Memory B cell (primary cell): ENCODE data around the gene DYNC2I2.

Experiments used
- ATAC-seq: fragments of 150-1000 bp; cut with Tn5 transposase; 2 replicates; pipeline ENCODE4 v1.10.0; 2021; ENCODE audit warnings: low read depth, mild to moderate bottlenecking, moderate library complexity
- DNase-seq, 2 donors: peaks; one replicate each; pipeline ENCODE4 v3.0.0; 2022; ENCODE audit warnings: low spot score in 2 of 2
- H3K27ac Mint-ChIP-seq: one replicate; pipeline ENCODE4 v1.8.0; 2022; ENCODE audit warnings: mild to moderate bottlenecking, moderate library complexity, mixed read lengths
- H3K27me3 Mint-ChIP-seq: one replicate; pipeline ENCODE4 v1.8.0; 2022; ENCODE audit warnings: mixed read lengths
- H3K36me3 Mint-ChIP-seq: one replicate; pipeline ENCODE4 v1.8.0; 2022; ENCODE audit warnings: mild to moderate bottlenecking, mixed read lengths
- H3K4me1 Mint-ChIP-seq: one replicate; pipeline ENCODE4 v1.8.0; 2022; ENCODE audit warnings: mixed read lengths
- H3K4me3 Mint-ChIP-seq: one replicate; pipeline ENCODE4 v1.8.0; 2022; ENCODE audit warnings: mild to moderate bottlenecking, moderate library complexity, mixed read lengths
- H3K9me3 Mint-ChIP-seq: one replicate; pipeline ENCODE4 v1.8.0; 2022; ENCODE audit warnings: mixed read lengths

Gene DYNC2I2

DNA sequence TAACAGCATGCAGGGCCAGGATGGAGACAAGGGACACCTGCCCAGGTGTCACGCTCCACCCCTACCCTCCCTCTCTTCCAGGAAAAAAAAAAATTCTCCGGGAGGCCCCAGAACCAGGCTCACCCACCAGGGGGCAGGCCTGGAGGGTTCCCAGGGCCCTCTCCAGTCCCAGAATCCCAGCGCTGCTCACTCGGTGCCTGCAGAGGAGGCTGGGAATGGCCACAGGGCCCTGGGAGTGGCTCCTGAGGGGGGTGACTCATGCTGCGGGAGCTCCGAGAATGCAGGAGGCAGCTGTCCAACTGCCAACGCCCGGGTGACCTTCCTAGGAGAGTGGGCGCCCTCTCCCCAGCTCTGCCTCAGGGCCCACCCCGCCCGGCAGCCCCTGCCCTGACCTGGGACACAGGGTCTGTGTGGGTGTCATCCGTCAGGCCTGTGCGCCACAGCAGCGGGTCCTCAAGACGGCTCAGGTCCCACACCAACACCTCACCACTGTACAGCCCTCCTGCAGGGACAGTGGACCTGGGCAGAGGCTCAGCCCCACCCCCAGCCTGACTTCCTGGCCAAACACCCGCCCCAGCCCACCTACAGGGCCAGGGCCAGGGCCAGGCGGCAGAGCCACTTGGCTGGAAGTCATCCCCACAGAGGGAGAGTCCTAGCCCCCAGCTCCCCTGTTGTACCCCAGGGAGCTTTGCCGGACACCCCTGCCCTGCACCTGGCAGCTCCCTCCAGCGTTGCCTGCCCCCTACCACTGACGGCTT is 21.2 kb downstream of the DYNC2I2 start:
- no peak overlapping the region for H3K4me3 Mint-ChIP-seq
- peaks cover 17% of the 10 kb centered on the region for H3K36me3 Mint-ChIP-seq
- no peak for ATAC-seq

DNA sequence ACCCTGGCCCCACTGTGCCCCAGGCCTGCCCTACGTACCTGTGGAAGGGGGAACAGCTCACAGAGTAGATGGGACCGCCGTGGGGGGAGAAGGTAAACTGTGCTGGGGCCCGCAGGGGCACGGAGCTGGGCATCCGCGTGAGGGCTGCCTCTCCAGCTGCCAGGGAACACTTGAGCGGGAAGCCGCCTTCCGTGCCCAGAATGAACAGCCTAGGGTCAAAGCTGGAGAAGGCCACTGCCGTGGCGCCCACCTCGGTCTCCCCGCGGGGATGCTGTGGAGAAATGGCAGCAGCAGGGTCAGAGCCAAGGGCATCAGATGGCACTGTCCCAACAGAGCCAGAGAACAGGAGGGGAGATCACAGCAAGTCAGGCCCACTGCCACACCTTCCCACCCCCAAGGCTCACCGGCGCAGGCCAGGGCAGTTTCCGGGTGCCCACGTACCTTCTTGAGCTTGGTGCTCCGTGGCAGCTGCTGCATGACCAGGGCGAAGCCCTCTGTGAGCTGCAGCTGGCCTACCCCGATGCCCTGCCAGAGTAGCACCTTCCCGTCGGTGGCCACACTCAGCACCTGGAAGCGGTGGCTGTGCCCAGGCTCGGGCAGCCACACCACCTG is 21.9 kb downstream of the DYNC2I2 start:
- DNase-seq (no peak), ATAC-seq (no peak)
- H3K27me3 Mint-ChIP-seq, result no peaks in the 10 kb centered on the region
- peaks cover 20% of the 10 kb centered on the region for H3K36me3 Mint-ChIP-seq
- no peak overlapping the region for H3K4me3 Mint-ChIP-seq
- peak overlapping the region; percentile 45 for H3K27ac Mint-ChIP-seq
- H3K9me3 Mint-ChIP-seq, result no peaks in the 10 kb centered on the region
- H3K4me1 Mint-ChIP-seq, result no peaks in the 10 kb centered on the region

More for the DNA sequence above, 21.2 kb downstream of the DYNC2I2 start:
- Mint-ChIP-seq H3K27me3 (no peaks in the 10 kb centered on the region), H3K27ac (no peak overlapping the region), H3K9me3 (no peaks in the 10 kb centered on the region), H3K4me1 (no peaks in the 10 kb centered on the region)
- DNase-seq, result no peak

DNA sequence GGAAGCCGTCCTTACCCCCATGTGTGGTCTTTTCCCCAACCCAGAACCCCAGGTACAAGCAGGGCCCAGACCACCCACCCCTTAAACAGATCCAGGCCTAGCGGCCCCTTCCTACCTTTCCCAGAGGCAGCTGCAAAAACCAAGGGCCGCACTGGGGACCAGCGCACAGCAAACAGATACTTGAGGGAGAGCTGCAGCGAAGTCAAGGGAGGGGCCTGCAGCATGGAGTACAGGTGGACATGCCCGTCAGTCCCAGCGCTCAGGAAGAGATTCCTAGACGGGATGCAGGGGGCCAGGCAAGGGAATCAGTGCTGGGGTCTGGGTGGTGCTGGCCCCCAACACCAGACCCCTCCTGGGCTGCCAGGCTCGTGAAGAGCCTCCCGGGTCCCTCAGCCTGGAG is 22.5 kb downstream of the DYNC2I2 start:
- Mint-ChIP-seq H3K4me3 (no peak overlapping the region), H3K27ac (peak overlapping the region; percentile 45), H3K4me1 (no peaks in the 10 kb centered on the region), H3K36me3 (peaks cover 24% of the 10 kb centered on the region), H3K27me3 (no peaks in the 10 kb centered on the region), H3K9me3 (no peaks in the 10 kb centered on the region)
- DNase-seq (no peak), ATAC-seq (no peak)

DNA sequence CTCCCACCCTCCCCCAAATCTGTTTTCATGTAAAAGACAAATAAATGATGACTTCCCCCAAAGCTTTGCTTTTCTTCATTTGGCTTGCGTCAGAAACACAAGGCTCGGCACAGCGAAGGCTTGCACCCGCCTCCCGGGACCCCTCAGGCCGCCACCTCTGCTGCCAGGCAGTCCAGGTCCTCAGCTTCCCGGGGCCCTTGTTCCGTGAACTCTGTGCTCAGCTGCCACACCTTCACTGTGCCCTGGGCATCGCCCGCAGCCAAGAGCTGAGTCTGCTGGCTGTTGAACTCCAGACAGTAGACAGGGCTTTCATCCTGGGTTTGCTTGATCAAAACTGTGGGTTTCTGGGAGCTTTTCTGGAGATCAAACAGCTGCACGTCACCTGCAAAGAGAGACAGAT is 23.0 kb downstream of the DYNC2I2 start:
- ATAC-seq (no peak), DNase-seq (no peak)
- Mint-ChIP-seq H3K4me3 (no peak overlapping the region), H3K27me3 (no peaks in the 10 kb centered on the region), H3K27ac (peak overlapping the region; percentile 45), H3K4me1 (no peaks in the 10 kb centered on the region), H3K9me3 (no peaks in the 10 kb centered on the region), H3K36me3 (peaks cover 26% of the 10 kb centered on the region)

DNA sequence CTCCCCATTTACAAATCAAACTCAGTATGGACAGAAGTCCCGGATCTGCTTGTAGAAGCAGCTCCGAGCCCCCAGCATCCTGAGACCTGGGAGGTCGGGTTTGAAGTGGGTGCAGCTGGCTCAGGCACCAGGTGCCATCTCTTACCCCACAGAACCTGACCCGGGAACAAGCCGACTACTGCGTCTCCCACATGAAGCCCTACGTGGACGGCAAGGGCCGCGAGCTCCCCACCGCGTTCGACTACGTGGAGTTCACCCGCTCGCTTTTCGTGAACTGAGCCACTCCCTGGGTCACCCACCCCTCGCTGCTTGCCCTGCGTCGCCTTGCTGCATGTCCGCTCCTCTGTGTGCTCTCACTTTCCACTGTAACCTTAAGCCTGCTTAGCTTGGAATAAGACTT is 23.6 kb downstream of the DYNC2I2 start:
- Mint-ChIP-seq H3K27me3 (no peaks in the 10 kb centered on the region), H3K4me3 (no peak overlapping the region), H3K27ac (peak overlapping the region; percentile 20), H3K4me1 (no peaks in the 10 kb centered on the region), H3K36me3 (peaks cover 24% of the 10 kb centered on the region), H3K9me3 (no peaks in the 10 kb centered on the region)
- ATAC-seq, result no peak
- no peak for DNase-seq

GRCh38 chr9:128632486-128632885 is 24.2 kb downstream of the DYNC2I2 start:
- H3K27me3 Mint-ChIP-seq, result no peaks in the 10 kb centered on the region
- H3K9me3 Mint-ChIP-seq, result no peaks in the 10 kb centered on the region
- DNase-seq (no peak), ATAC-seq (no peak)
- H3K36me3 Mint-ChIP-seq, result peaks cover 28% of the 10 kb centered on the region
- no peak overlapping the region for H3K4me3 Mint-ChIP-seq
- no peaks in the 10 kb centered on the region for H3K4me1 Mint-ChIP-seq
- peak overlapping the region; percentile 20 for H3K27ac Mint-ChIP-seq

DNA sequence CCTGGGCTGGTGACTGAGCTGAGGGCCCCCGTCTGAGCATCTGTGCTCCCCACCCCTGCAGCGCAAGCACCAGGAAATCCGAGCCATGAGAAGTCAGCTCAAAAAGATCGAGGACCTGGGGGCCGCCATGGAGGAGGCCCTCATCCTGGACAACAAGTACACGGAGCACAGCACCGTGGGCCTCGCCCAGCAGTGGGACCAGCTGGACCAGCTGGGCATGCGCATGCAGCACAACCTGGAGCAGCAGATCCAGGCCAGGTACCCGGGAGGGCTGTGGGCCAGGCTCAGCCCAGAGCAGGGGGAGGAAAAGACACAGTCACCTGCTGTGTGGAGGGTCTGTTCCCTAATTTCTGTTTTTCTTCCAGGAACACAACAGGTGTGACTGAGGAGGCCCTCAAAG is 24.6 kb downstream of the DYNC2I2 start:
- H3K4me3 Mint-ChIP-seq, result no peak overlapping the region
- no peaks in the 10 kb centered on the region for H3K9me3 Mint-ChIP-seq
- H3K27me3 Mint-ChIP-seq, result no peaks in the 10 kb centered on the region
- no peak overlapping the region for H3K27ac Mint-ChIP-seq
- ATAC-seq, result no peak
- H3K4me1 Mint-ChIP-seq, result no peaks in the 10 kb centered on the region
- no peak for DNase-seq
- peaks cover 28% of the 10 kb centered on the region for H3K36me3 Mint-ChIP-seq

DNA sequence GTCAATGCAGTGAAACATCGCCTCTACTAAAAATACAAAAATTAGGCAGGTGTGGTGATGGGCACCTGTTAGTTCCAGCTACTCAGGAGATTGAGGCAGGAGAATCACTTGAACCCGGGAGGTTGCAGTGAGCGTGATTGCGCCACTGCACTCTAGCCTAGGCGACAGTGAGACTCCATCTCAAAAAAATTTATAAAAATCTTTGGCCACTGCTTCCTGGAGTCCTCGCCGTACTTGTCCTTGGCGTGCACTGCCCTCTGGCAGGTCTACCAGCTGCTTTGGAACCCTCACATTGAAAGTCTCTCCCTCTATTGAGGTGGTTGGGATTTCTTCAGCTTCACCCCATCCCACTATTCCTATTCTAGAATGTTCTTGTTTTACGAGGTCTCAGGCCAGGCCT is 25.0 kb downstream of the DYNC2I2 start:
- Mint-ChIP-seq H3K9me3 (no peaks in the 10 kb centered on the region), H3K36me3 (peaks cover 28% of the 10 kb centered on the region), H3K4me1 (no peaks in the 10 kb centered on the region)

DNA sequence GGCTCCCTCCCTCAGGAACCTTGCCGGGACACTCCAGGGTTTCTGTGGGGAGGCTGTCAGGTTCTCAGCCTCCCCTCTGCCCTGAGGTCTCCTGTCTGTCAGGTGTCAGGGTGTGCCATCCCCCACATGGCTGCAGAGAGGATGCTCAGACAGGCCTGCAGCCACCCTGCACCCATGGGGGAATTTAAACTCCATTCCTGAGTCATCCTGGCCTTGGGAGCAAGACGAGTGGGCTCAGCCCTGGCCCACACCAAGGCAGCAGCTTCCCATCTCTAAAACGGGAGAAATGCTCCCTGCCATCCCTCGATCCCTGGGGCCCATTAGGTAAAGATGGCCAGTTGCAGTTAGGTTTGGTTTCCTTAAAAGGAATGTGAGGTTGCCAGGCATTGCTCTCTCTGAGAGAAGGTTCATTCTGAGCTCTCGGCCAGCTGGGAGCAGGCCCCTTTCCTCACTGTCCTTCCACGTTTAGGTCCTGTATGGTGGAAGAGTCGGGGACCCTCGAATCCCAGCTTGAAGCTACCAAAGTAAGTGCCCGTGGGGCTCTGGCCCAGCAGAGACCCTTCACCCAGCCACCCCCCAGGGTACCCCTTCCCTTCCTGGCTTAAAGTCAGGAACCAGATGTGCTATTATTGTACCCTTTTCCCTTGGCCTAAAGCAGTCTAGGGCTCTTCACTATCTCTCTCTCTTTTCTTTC is 26.6 kb downstream of the DYNC2I2 start:
- Mint-ChIP-seq H3K9me3 (no peaks in the 10 kb centered on the region), H3K27ac (no peak overlapping the region), H3K4me3 (no peak overlapping the region), H3K4me1 (no peaks in the 10 kb centered on the region), H3K27me3 (no peaks in the 10 kb centered on the region), H3K36me3 (peaks cover 38% of the 10 kb centered on the region)
- ATAC-seq (no peak), DNase-seq (no peak)

More for the DNA sequence above, 25.0 kb downstream of the DYNC2I2 start:
- Mint-ChIP-seq H3K27ac (no peak overlapping the region), H3K4me3 (no peak overlapping the region), H3K27me3 (no peaks in the 10 kb centered on the region)
- DNase-seq, result no peak
- no peak for ATAC-seq

DNA sequence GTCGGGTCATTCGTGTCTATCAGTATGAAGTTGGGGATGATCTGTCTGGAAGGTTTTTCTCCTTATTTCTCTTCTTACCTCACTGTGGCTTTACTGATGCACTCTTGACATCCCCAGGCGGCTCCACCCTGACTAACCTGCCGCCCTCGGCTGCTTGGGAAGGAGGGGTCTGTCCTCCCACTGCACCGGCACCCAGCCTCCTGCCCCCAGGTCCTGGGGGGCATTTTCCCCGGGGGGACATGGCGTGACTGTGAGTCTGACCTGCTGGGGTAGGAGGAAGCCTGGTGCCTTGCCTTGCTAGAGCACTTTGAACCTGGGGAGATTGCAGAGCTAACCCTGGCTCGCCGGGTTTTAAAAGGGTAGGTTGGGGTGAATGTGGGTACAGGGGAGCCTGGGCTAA is 27.5 kb downstream of the DYNC2I2 start:
- no peak overlapping the region for H3K4me3 Mint-ChIP-seq
- no peak for DNase-seq
- no peaks in the 10 kb centered on the region for H3K4me1 Mint-ChIP-seq
- no peak for ATAC-seq
- H3K27ac Mint-ChIP-seq, result peak overlapping the region; percentile 29
- peaks cover 42% of the 10 kb centered on the region for H3K36me3 Mint-ChIP-seq
- no peaks in the 10 kb centered on the region for H3K9me3 Mint-ChIP-seq
- no peaks in the 10 kb centered on the region for H3K27me3 Mint-ChIP-seq

DNA sequence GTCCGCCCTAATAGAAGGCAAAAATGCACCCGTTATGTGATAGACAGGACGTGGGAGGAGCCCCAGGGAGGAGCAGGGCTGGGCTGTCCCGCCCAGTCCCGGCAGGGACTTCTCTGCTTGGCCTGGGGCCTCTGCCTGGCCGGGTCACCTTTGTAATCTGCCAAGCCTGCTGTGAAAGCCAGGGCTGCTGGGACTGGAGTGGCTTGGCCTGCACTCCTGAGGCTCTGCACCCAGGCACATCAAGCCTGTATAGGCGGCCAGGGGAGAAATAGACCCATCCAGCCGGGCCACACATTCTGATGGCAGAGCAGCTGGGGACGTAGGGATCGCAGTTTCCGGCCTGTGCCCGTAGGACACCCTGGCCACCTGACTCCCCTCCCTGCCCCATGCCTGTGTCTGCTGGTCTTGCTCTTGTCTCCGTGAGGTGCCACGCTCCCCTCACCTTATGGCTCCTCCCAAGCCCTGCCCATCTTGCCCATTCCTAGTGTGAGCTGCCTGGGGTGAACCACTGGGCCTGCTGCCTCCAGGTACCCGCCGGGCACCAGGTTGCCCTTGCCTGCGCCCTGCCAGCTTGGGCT is 28.1 kb downstream of the DYNC2I2 start:
- ATAC-seq (no peak), DNase-seq (no peak)
- Mint-ChIP-seq H3K27ac (peak overlapping the region; percentile 29), H3K27me3 (no peaks in the 10 kb centered on the region), H3K36me3 (peaks cover 40% of the 10 kb centered on the region), H3K4me1 (no peaks in the 10 kb centered on the region), H3K9me3 (no peaks in the 10 kb centered on the region), H3K4me3 (no peak overlapping the region)

DNA sequence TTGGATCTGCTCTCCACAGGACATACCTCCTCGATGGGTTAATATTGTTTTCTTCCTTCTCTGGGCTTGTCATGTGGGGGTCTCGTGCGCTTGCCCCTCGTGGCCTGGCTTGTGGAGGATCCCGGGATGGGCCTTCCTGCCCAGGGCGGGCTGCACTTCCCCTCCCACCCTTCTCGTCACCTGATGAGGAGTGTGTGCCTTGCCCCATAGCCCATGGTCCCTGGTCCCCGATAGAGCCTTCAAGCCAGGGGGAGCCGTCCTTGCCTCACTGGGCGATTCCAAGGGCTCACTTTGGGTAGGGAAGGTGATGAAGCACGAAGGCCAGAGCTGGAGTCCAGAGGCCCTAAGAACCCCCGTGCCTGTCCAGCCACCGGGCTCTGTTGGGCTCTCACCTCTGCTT is 28.7 kb downstream of the DYNC2I2 start:
- no peak for DNase-seq
- Mint-ChIP-seq H3K36me3 (peaks cover 39% of the 10 kb centered on the region), H3K4me1 (no peaks in the 10 kb centered on the region), H3K4me3 (no peak overlapping the region), H3K27ac (peak overlapping the region; percentile 60), H3K27me3 (no peaks in the 10 kb centered on the region), H3K9me3 (no peaks in the 10 kb centered on the region)
- ATAC-seq, result no peak

- Mint-ChIP-seq H3K27me3 (no peaks in the 10 kb centered on the region), H3K36me3 (peaks cover 37% of the 10 kb centered on the region), H3K27ac (no peak overlapping the region), H3K4me3 (no peak overlapping the region), H3K4me1 (no peaks in the 10 kb centered on the region), H3K9me3 (no peaks in the 10 kb centered on the region)
- ATAC-seq (no peak), DNase-seq (no peak)
Observed at GRCh38 chr9:128627127-128627715, 29.4 kb downstream of the DYNC2I2 start.

DNA sequence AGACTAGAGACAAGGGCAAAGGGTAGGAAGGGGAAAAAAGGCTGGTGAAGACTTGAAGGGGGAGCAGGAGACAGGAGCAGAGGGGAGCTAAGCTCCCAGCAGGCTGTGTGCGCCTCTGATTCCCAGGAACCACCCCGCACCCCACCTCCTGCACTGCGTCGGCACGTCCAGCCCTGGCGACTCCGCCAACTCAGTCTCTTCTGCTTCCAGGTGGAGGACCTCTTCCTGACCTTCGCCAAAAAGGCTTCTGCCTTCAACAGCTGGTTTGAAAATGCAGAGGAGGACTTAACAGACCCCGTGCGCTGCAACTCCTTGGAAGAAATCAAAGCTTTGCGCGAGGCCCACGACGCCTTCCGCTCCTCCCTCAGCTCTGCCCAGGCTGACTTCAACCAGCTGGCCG is 30.5 kb downstream of the DYNC2I2 start:
- DNase-seq, result no peak

More for the DNA sequence above, 30.5 kb downstream of the DYNC2I2 start:
- H3K9me3 Mint-ChIP-seq, result no peaks in the 10 kb centered on the region
- H3K4me3 Mint-ChIP-seq, result no peak overlapping the region
- H3K27me3 Mint-ChIP-seq, result no peaks in the 10 kb centered on the region
- peaks cover 36% of the 10 kb centered on the region for H3K36me3 Mint-ChIP-seq
- H3K27ac Mint-ChIP-seq, result no peak overlapping the region
- no peak for ATAC-seq
- no peaks in the 10 kb centered on the region for H3K4me1 Mint-ChIP-seq
